NOMO-1 (cell line): ENCODE data around the gene GALNT18.

Source experiments
- DNase-seq, 2 experiments: peaks; one replicate each; lab custom pipeline; 2025; ENCODE audit not compliant: unreplicated experiment in 2 of 2; lab: John Stamatoyannopoulos, UW

GALNT18 gene

GRCh38 chr11:11624926-11625325 lies 3.1 kb upstream of the GALNT18 start:
- DNase-seq, result no peak

GRCh38 chr11:11624204-11624603 lies 2.4 kb upstream of the GALNT18 start:
- no peak for DNase-seq

- DNase-seq, result no peak
Measured at GRCh38 chr11:11622772-11623171, 967 bp upstream of the GALNT18 start.

GRCh38 chr11:11622340-11622706 lies 518 bp upstream of the GALNT18 start:
- no peak for DNase-seq

GRCh38 chr11:11620921-11621572 lies 758 bp downstream of the GALNT18 start:
- no peak for DNase-seq

GRCh38 chr11:11620173-11620920 lies 1.5 kb downstream of the GALNT18 start:
- no peak for DNase-seq

GRCh38 chr11:11618973-11619435 lies 2.8 kb downstream of the GALNT18 start:
- no peak for DNase-seq

GRCh38 chr11:11615086-11615485 lies 6.7 kb downstream of the GALNT18 start:
- no peak for DNase-seq

- no peak for DNase-seq
Measured at GRCh38 chr11:11612439-11612838, 9.4 kb downstream of the GALNT18 start.

- DNase-seq, result no peak
Measured at GRCh38 chr11:11611381-11611780, 10.4 kb downstream of the GALNT18 start.

- DNase-seq, result no peak
Measured at GRCh38 chr11:11608783-11609232, 13.0 kb downstream of the GALNT18 start.

- DNase-seq, result no peak
Measured at GRCh38 chr11:11607772-11608171, 14.0 kb downstream of the GALNT18 start.

- no peak for DNase-seq
Measured at GRCh38 chr11:11605821-11606450, 15.9 kb downstream of the GALNT18 start.

- DNase-seq, result no peak
Measured at GRCh38 chr11:11605181-11605580, 16.6 kb downstream of the GALNT18 start.

GRCh38 chr11:11604370-11604990 lies 17.3 kb downstream of the GALNT18 start:
- no peak for DNase-seq

- DNase-seq, result no peak
Measured at GRCh38 chr11:11602011-11602410, 19.8 kb downstream of the GALNT18 start.

GRCh38 chr11:11600288-11600687 lies 21.5 kb downstream of the GALNT18 start:
- no peak for DNase-seq

GRCh38 chr11:11598243-11598642 lies 23.6 kb downstream of the GALNT18 start:
- no peak for DNase-seq

- no peak for DNase-seq
Measured at GRCh38 chr11:11594162-11594561, 27.6 kb downstream of the GALNT18 start.

GRCh38 chr11:11592146-11592684 lies 29.6 kb downstream of the GALNT18 start:
- no peak for DNase-seq

- no peak for DNase-seq
Measured at GRCh38 chr11:11589437-11589836, 32.4 kb downstream of the GALNT18 start.
